Fibroblast of lung (primary cell): ENCODE measurements around the gene SLC25A1.

ENCODE experiments used
- EZH2 ChIP-seq: IDR thresholded peaks from 2 replicates; pipeline ENCODE4 v1.5.1; 2012; ENCODE audit warnings: low read length, control low read depth, mild to moderate bottlenecking; ENCODE audit errors: missing control alignments
- TF ChIP-seq, protein P1 (sequence below), 2 donors: IDR thresholded peaks in 1 of 2; conservative IDR thresholded peaks in 1 of 2; 1 replicate in 1 of 2; 2 replicates in 1 of 2; pipeline ENCODE4 v1.5.1; 2011 to 2012; ENCODE audit warnings: low read length in 2 of 2, control low read depth in 1 of 2, inconsistent platforms in 1 of 2, low read depth in 1 of 2, mild to moderate bottlenecking in 1 of 2

DNA sequence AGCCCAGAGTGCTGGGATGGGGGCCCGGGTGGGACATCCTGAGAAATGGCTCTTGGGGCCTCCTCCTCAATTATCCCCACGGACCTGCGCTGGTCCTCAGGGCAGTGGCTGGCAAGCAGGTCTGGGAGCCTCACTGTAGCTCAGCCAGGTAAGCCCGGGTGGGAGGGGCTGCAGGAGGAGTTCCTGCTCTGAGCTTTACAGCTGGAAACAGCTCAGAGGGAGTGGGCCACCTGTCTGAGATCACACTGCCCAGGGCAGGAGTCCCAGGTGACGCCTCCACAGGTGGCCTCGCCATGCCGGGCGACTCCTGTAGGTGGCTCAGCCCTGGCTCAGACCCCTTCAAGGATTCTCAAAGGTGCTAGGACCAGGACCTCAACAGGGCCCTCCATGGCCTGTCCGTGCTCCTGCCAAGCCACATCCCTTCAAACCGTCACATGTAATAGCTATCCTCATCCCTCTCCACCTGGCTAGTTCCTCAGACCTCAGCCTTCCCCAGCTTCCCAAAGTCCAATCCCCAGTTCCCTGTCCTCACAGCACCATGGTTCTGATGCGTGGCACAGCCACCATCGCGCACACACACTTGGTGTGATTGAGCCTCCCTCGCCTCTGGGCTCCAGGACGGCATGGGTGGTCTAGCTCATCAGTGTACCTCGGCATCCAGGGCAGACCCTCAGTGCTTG lies 51.1 kb downstream of the SLC25A1 start:
- TF ChIP-seq, protein P1, sequence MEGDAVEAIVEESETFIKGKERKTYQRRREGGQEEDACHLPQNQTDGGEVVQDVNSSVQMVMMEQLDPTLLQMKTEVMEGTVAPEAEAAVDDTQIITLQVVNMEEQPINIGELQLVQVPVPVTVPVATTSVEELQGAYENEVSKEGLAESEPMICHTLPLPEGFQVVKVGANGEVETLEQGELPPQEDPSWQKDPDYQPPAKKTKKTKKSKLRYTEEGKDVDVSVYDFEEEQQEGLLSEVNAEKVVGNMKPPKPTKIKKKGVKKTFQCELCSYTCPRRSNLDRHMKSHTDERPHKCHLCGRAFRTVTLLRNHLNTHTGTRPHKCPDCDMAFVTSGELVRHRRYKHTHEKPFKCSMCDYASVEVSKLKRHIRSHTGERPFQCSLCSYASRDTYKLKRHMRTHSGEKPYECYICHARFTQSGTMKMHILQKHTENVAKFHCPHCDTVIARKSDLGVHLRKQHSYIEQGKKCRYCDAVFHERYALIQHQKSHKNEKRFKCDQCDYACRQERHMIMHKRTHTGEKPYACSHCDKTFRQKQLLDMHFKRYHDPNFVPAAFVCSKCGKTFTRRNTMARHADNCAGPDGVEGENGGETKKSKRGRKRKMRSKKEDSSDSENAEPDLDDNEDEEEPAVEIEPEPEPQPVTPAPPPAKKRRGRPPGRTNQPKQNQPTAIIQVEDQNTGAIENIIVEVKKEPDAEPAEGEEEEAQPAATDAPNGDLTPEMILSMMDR (conservative IDR thresholded peaks at IDR 0.05 in 1 of 2, IDR thresholded peaks at IDR 0.05 in 1 of 2; ENCODE audit: low read depth in 1 of 2, low read length in 2 of 2) = no peak
- TF ChIP-seq EZH2 = no peak
